Prostate gland (tissue), 2 donors: ENCODE data around the gene B4GALT4. TPM values are rescaled to one million over a fixed set of nuclear protein-coding genes. Genes with fewer than 3 reads are reported as not detected.

ENCODE experiments used
- DNase-seq: peaks from one replicate; pipeline ENCODE4 v3.0.0-alpha.2; 2019; ENCODE audit warnings: low spot score
- H3K27ac ChIP-seq, 2 donors: fragments of 200-600 bp; sonication (generic); 2 replicates each; pipeline ENCODE4 v1.5.1; 2017 to 2019
- H3K27me3 ChIP-seq: fragments of 200-600 bp; sonication (generic); replicated peaks from 2 replicates; pipeline ENCODE4 v1.5.1; 2019; ENCODE audit not compliant: insufficient read depth
- H3K36me3 ChIP-seq, 2 donors: fragments of 200-600 bp; sonication (generic); 1 replicate in 1 of 2; 2 replicates in 1 of 2; pipeline versions ENCODE4 v1.5.1 to v1.8.1; 2017 to 2019
- H3K4me1 ChIP-seq: fragments of 200-600 bp; sonication (generic); replicated peaks from 2 replicates; pipeline ENCODE4 v1.5.1; 2019
- H3K4me3 ChIP-seq, 2 donors: fragments of 200-600 bp; sonication (generic); 2 replicates each; pipeline ENCODE4 v1.5.1; 2017 to 2019
- H3K9me3 ChIP-seq: fragments of 200-600 bp; sonication (generic); 2 replicates; pipeline ENCODE4 v1.5.1; 2017
- POLR2A ChIP-seq: fragments of 450-650 bp; IDR thresholded peaks from one replicate; pipeline ENCODE4 v1.6.1; 2016; ENCODE audit warnings: antibody characterized with exemption, mild to moderate bottlenecking
- POLR2AphosphoS5 ChIP-seq: sonication (generic); formaldehyde crosslinking; IDR thresholded peaks from one replicate; pipeline ENCODE4 v1.6.1; 2017; ENCODE audit warnings: antibody characterized with exemption
- WGBS: methylation state at CpG from one replicate; pipeline ENCODE4 v1.1.5; 2018; 5-methylcytosine and 5-hydroxymethylcytosine counted together
- intact Hi-C: fragments of 100-400 bp; cut with DNase I; formaldehyde crosslinking; loops from one replicate; pipeline ENCODE4 v1.14.2; 2022
- total RNA-seq, 2 donors: library from RNA; depleted of rRNA; stranded (reverse); fragments of >200 nt; gene quantifications; one replicate each; pipeline ENCODE4 v1.1.0, GENCODE V29; 2016
- TF ChIP-seq, protein P1 (sequence below), 4 experiments: fragments of 200-600 bp in 2 of 4; fragments of 450-650 bp in 2 of 4; sonication (generic) in 2 of 4; IDR thresholded peaks; 1 replicate in 3 of 4; 2 replicates in 1 of 4; pipeline ENCODE4 v1.5.1; 2016 to 2019; ENCODE audit warnings: antibody characterized with exemption in 4 of 4, mild to moderate bottlenecking in 2 of 4, moderate library complexity in 2 of 4

Gene B4GALT4
- total RNA-seq, 2 donors from 2014 or later, result 12.8 to 19.0 TPM

DNA sequence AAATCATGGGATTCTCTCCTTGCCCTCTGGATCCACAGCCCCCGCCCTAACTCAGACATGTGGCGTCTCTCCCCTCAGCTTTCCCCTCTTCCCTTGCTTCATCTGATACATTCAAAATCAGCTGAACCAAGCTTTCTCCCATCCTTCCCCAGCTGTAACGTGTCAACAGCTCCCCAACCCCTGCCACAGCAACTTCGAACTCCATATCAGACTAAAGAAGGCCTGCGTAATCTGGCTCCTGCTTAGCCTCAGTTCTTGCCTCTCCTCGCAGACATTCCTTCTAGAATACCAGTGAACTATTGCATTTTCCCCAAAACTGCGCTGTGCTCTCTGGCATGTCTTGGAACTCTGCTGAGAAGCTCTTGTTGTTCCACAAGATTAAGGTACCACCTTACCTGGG is 18.3 kb downstream of the B4GALT4 start:
- H3K27ac ChIP-seq, result no peak overlapping the region
- WGBS, result 81% methylated on average over 7 of the region's 7 CpGs
- no peak for DNase-seq
- H3K27me3 ChIP-seq, result no peaks in the 10 kb centered on the region
- no peaks in the 10 kb centered on the region for H3K9me3 ChIP-seq
- H3K36me3 ChIP-seq, result no peaks in the 10 kb centered on the region
- no peak for TF ChIP-seq POLR2A
- TF ChIP-seq, protein P1, sequence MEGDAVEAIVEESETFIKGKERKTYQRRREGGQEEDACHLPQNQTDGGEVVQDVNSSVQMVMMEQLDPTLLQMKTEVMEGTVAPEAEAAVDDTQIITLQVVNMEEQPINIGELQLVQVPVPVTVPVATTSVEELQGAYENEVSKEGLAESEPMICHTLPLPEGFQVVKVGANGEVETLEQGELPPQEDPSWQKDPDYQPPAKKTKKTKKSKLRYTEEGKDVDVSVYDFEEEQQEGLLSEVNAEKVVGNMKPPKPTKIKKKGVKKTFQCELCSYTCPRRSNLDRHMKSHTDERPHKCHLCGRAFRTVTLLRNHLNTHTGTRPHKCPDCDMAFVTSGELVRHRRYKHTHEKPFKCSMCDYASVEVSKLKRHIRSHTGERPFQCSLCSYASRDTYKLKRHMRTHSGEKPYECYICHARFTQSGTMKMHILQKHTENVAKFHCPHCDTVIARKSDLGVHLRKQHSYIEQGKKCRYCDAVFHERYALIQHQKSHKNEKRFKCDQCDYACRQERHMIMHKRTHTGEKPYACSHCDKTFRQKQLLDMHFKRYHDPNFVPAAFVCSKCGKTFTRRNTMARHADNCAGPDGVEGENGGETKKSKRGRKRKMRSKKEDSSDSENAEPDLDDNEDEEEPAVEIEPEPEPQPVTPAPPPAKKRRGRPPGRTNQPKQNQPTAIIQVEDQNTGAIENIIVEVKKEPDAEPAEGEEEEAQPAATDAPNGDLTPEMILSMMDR (IDR thresholded peaks at IDR 0.05), result no peak
- no peak overlapping the region for H3K4me3 ChIP-seq
- intact Hi-C loops, result no loop called here
- peaks cover 4% of the 10 kb centered on the region for H3K4me1 ChIP-seq

DNA sequence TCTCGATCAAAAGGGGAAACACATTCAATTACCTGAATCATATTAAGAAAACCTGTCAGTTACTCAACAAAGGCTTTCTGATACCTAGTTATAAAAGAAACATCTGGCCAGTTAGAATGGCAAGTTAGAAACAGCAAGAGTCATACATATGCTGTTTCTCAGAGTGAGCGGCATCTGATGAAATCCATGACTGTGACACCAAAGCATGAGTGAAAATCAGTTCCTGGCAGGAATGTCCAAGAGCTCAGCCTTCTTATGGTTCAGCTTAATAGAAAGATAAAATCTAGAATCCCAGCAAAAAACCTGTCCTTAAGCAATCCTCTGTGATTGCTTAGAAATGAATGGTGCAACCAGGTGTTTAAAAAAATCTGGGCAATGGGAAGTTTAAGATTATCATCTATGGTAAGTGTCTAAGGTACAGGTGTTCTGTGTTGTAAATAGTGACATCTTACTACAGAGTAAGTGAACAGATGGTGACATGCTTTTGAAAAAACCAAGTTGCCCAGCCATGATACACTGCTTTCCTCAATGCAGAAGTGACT is 18.8 kb downstream of the B4GALT4 start:
- Histone ChIP-seq H3K9me3 (no peaks in the 10 kb centered on the region), H3K27me3 (no peaks in the 10 kb centered on the region), H3K4me1 (peaks cover 4% of the 10 kb centered on the region), H3K36me3 (no peaks in the 10 kb centered on the region), H3K4me3 (no peak overlapping the region), H3K27ac (no peak overlapping the region)
- no peak for DNase-seq
- 96% methylated on average over 2 of the region's 2 CpGs for WGBS
- TF ChIP-seq, protein P1 (IDR thresholded peaks at IDR 0.05), result no peak
- TF ChIP-seq POLR2A, result no peak
- TF ChIP-seq POLR2AphosphoS5, result no peak
- intact Hi-C loops, result no loop called here

DNA sequence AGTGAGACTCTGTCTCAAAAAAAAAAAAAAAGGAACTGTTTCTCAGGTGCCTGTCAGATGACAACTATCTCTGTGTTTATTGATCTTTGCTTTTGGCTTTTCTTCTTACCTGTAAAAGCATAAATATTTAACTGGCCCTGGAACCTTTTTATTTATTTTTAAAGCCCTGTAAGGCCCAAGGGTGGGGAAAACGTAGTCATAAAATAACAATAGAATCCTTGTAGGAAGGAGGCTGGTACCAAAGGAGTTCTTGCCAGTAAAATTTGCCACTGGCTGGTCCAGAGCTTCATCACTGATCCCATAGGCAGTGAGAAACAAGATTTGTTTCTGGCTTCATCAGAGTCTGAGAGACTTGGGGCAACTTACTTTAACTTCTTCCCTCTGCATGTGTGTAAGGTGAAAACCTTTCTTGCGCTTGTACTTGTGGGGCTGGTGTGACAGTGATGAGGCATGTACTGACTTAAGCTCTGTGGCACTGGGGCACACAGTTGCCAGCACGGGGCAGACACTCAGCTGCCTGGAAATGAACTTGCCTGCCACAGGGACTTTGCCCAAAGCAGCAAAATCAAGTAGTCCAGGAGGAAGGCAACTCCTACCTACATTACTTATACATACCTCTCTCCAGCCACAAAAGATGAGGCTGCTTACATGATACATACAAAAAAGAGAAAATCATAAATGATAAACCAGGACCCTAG is 19.6 kb downstream of the B4GALT4 start:
- peak overlapping the region in 1 of 2 donors; percentile 22 for H3K27ac ChIP-seq
- H3K36me3 ChIP-seq, result no peaks in the 10 kb centered on the region
- H3K4me1 ChIP-seq, result peaks cover 4% of the 10 kb centered on the region
- no peaks in the 10 kb centered on the region for H3K27me3 ChIP-seq
- peak; percentile 20 for DNase-seq
- intact Hi-C loops, result no loop called here
- no peaks in the 10 kb centered on the region for H3K9me3 ChIP-seq
- no peak overlapping the region for H3K4me3 ChIP-seq
- WGBS, result 58% methylated on average over 3 of the region's 3 CpGs
- TF ChIP-seq POLR2AphosphoS5 (no peak), POLR2A (no peak)
- TF ChIP-seq, protein P1 (IDR thresholded peaks at IDR 0.05), result no peak

GRCh38 chr3:119220198-119220597 is 20.5 kb downstream of the B4GALT4 start:
- Histone ChIP-seq H3K9me3 (no peaks in the 10 kb centered on the region), H3K4me3 (no peak overlapping the region), H3K27ac (no peak overlapping the region), H3K4me1 (peaks cover 4% of the 10 kb centered on the region), H3K27me3 (no peaks in the 10 kb centered on the region), H3K36me3 (no peaks in the 10 kb centered on the region)
- intact Hi-C loops, result no loop called here
- DNase-seq, result no peak
- WGBS, result 82% methylated on average over 7 of the region's 7 CpGs
- no peak for TF ChIP-seq POLR2AphosphoS5

- TF ChIP-seq POLR2A (no peak), POLR2AphosphoS5 (no peak)
- TF ChIP-seq, protein P1 (IDR thresholded peaks at IDR 0.05), result no peak
- 76% methylated on average over 4 of the region's 4 CpGs for WGBS
- no peak overlapping the region for H3K27ac ChIP-seq
- no peak overlapping the region for H3K4me3 ChIP-seq
- no peaks in the 10 kb centered on the region for H3K27me3 ChIP-seq
- H3K36me3 ChIP-seq, result no peaks in the 10 kb centered on the region
- peaks cover 4% of the 10 kb centered on the region for H3K4me1 ChIP-seq
- intact Hi-C loops, result no loop called here
- DNase-seq, result no peak
- H3K9me3 ChIP-seq, result no peaks in the 10 kb centered on the region
Measured at GRCh38 chr3:119219069-119219468, 21.6 kb downstream of the B4GALT4 start.
